Neural cell (in vitro differentiated cells): ENCODE results near the gene MRTFB. TPM values are rescaled to one million over a fixed set of nuclear protein-coding genes. Genes with fewer than 3 reads are reported as not detected.

ENCODE experiments used
- H2AFZ ChIP-seq: fragments of 200-600, 300-800 bp; sonication (generic), shearing (Covaris generic); 2 replicates; pipeline ENCODE4 v1.6.0; 2014; ENCODE audit warnings: low read depth, mild to moderate bottlenecking, antibody characterized with exemption, low read length, moderate library complexity
- H3F3A ChIP-seq: fragments of 200-600 bp; shearing (Covaris generic); 2 replicates; pipeline ENCODE4 v1.6.1; 2016; ENCODE audit warnings: mild to moderate bottlenecking, moderate library complexity, mixed read lengths, antibody characterized with exemption, low read length; ENCODE audit not compliant: insufficient read depth, poor library complexity, severe bottlenecking
- H3K27ac ChIP-seq: fragments of 200-600, 300-800 bp; sonication (generic), shearing (Covaris generic); 2 replicates; pipeline ENCODE4 v1.5.1; 2014; ENCODE audit warnings: mild to moderate bottlenecking, low read length, moderate library complexity
- H3K27me3 ChIP-seq: fragments of 300-800, 200-600 bp; sonication (generic), shearing (Covaris generic); 2 replicates; pipeline ENCODE4 v1.6.0; 2014; ENCODE audit warnings: mild to moderate bottlenecking, low read depth, low read length, moderate library complexity; ENCODE audit not compliant: insufficient read depth
- H3K36me3 ChIP-seq: fragments of 300-800, 200-600 bp; sonication (generic), shearing (Covaris generic); 2 replicates; pipeline ENCODE4 v1.5.1; 2014; ENCODE audit warnings: mild to moderate bottlenecking, antibody characterized with exemption, low read length, moderate library complexity; ENCODE audit not compliant: insufficient read depth
- H3K4me2 ChIP-seq: fragments of 300-800, 200-600 bp; sonication (generic), shearing (Covaris generic); 2 replicates; pipeline ENCODE4 v1.6.0; 2014; ENCODE audit warnings: mild to moderate bottlenecking, low read length
- H3K4me3 ChIP-seq: fragments of 300-800, 200-600 bp; sonication (generic), shearing (Covaris generic); 2 replicates; pipeline ENCODE4 v1.5.1; 2014; ENCODE audit warnings: mild to moderate bottlenecking, low read length, moderate library complexity
- H3K79me2 ChIP-seq: fragments of 200-600 bp; shearing (Covaris generic); replicated peaks from 2 replicates; pipeline ENCODE4 v1.6.0; 2014; ENCODE audit warnings: mild to moderate bottlenecking, low read length, moderate library complexity; ENCODE audit not compliant: insufficient read depth
- H3K9ac ChIP-seq: fragments of 300-800, 200-600 bp; sonication (generic), shearing (Covaris generic); 2 replicates; pipeline ENCODE4 v1.6.1; 2016; ENCODE audit warnings: mild to moderate bottlenecking, low read length, mixed read lengths
- H3K9me2 ChIP-seq: fragments of 200-600 bp; shearing (Covaris generic); 2 replicates; pipeline ENCODE4 v1.6.1; 2016; ENCODE audit warnings: mild to moderate bottlenecking, low read length, mixed read lengths; ENCODE audit not compliant: insufficient read depth
- H3K9me3 ChIP-seq: fragments of 200-600, 300-800 bp; sonication (generic), shearing (Covaris generic); 2 replicates; pipeline ENCODE4 v1.6.1; 2016; ENCODE audit warnings: mild to moderate bottlenecking, mixed run types, low read length, moderate library complexity, mixed read lengths
- H4K20me1 ChIP-seq: fragments of 200-600 bp; shearing (Covaris generic); 2 replicates; pipeline ENCODE4 v1.6.1; 2016; ENCODE audit warnings: mild to moderate bottlenecking, mixed run types; ENCODE audit not compliant: insufficient read depth
- EP300 ChIP-seq: fragments of 450-650 bp; conservative IDR thresholded peaks from 2 replicates; pipeline ENCODE4 v1.6.1; 2014; ENCODE audit warnings: antibody characterized with exemption, mild to moderate bottlenecking, moderate library complexity; ENCODE audit not compliant: poor library complexity, severe bottlenecking
- EZH2 ChIP-seq: fragments of 200-600, 300-800 bp; shearing (Covaris generic), sonication (generic); IDR thresholded peaks from 2 replicates; pipeline ENCODE4 v1.6.1; 2014; ENCODE audit warnings: antibody characterized with exemption, low read length, borderline replicate concordance, mild to moderate bottlenecking; ENCODE audit not compliant: insufficient read depth, poor library complexity, severe bottlenecking
- MXI1 ChIP-seq: fragments of 450-650 bp; conservative IDR thresholded peaks from 2 replicates; pipeline ENCODE4 v1.6.1; 2014; ENCODE audit warnings: antibody characterized with exemption, mild to moderate bottlenecking; ENCODE audit not compliant: poor library complexity, severe bottlenecking
- POLR2AphosphoS5 ChIP-seq: IDR thresholded peaks from 2 replicates; pipeline ENCODE4 v1.6.1; 2012
- RAD21 ChIP-seq: fragments of 450-650 bp; conservative IDR thresholded peaks from 2 replicates; pipeline ENCODE4 v1.6.1; 2014; ENCODE audit warnings: antibody characterized with exemption, mild to moderate bottlenecking, moderate library complexity
- SMC3 ChIP-seq: fragments of 450-650 bp; conservative IDR thresholded peaks from 2 replicates; pipeline ENCODE4 v1.6.1; 2014; ENCODE audit warnings: antibody characterized with exemption, mild to moderate bottlenecking, moderate library complexity; ENCODE audit not compliant: poor library complexity
- TAF1 ChIP-seq: IDR thresholded peaks from 2 replicates; pipeline ENCODE4 v1.6.1; 2012; ENCODE audit warnings: low read depth
- polyA plus RNA-seq: library from polyadenylated mRNA; depleted of rRNA; stranded (reverse); fragments of >200 nt; gene quantifications from 2 replicates; pipeline ENCODE4 v1.2.3, GENCODE V29; 2014
- TF ChIP-seq, protein P1 (sequence below): IDR thresholded peaks from 2 replicates; pipeline ENCODE4 v1.6.1; 2012; ENCODE audit warnings: borderline replicate concordance
- TF ChIP-seq, protein P2 (sequence below): fragments of 450-650 bp; IDR thresholded peaks from 2 replicates; pipeline ENCODE4 v1.5.1; 2014; ENCODE audit warnings: antibody characterized with exemption, mild to moderate bottlenecking, moderate library complexity; ENCODE audit not compliant: poor library complexity, severe bottlenecking

Gene MRTFB
- polyA plus RNA-seq, 1 donor from 2014 or later, result 18.6 TPM

GRCh38 chr16:14109782-14110727, 38.9 kb downstream of the MRTFB start:
- Histone ChIP-seq H3F3A (no peaks in the 10 kb centered on the region), H2AFZ (no peak overlapping the region), H3K4me2 (no peak overlapping the region), H3K4me3 (no peak overlapping the region), H3K27me3 (no peaks in the 10 kb centered on the region), H3K9me2 (no peaks in the 10 kb centered on the region), H3K79me2 (peaks cover 6% of the 10 kb centered on the region), H3K27ac (no peak overlapping the region), H3K9me3 (no peaks in the 10 kb centered on the region), H3K36me3 (no peaks in the 10 kb centered on the region), H4K20me1 (no peaks in the 10 kb centered on the region), H3K9ac (no peak overlapping the region)
- TF ChIP-seq MXI1 (no peak), EP300 (no peak), SMC3 (no peak), EZH2 (no peak), TAF1 (no peak), POLR2AphosphoS5 (no peak), RAD21 (no peak)
- TF ChIP-seq, protein P1, sequence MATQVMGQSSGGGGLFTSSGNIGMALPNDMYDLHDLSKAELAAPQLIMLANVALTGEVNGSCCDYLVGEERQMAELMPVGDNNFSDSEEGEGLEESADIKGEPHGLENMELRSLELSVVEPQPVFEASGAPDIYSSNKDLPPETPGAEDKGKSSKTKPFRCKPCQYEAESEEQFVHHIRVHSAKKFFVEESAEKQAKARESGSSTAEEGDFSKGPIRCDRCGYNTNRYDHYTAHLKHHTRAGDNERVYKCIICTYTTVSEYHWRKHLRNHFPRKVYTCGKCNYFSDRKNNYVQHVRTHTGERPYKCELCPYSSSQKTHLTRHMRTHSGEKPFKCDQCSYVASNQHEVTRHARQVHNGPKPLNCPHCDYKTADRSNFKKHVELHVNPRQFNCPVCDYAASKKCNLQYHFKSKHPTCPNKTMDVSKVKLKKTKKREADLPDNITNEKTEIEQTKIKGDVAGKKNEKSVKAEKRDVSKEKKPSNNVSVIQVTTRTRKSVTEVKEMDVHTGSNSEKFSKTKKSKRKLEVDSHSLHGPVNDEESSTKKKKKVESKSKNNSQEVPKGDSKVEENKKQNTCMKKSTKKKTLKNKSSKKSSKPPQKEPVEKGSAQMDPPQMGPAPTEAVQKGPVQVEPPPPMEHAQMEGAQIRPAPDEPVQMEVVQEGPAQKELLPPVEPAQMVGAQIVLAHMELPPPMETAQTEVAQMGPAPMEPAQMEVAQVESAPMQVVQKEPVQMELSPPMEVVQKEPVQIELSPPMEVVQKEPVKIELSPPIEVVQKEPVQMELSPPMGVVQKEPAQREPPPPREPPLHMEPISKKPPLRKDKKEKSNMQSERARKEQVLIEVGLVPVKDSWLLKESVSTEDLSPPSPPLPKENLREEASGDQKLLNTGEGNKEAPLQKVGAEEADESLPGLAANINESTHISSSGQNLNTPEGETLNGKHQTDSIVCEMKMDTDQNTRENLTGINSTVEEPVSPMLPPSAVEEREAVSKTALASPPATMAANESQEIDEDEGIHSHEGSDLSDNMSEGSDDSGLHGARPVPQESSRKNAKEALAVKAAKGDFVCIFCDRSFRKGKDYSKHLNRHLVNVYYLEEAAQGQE, result no peak
- TF ChIP-seq, protein P2, sequence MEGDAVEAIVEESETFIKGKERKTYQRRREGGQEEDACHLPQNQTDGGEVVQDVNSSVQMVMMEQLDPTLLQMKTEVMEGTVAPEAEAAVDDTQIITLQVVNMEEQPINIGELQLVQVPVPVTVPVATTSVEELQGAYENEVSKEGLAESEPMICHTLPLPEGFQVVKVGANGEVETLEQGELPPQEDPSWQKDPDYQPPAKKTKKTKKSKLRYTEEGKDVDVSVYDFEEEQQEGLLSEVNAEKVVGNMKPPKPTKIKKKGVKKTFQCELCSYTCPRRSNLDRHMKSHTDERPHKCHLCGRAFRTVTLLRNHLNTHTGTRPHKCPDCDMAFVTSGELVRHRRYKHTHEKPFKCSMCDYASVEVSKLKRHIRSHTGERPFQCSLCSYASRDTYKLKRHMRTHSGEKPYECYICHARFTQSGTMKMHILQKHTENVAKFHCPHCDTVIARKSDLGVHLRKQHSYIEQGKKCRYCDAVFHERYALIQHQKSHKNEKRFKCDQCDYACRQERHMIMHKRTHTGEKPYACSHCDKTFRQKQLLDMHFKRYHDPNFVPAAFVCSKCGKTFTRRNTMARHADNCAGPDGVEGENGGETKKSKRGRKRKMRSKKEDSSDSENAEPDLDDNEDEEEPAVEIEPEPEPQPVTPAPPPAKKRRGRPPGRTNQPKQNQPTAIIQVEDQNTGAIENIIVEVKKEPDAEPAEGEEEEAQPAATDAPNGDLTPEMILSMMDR, result no peak

GRCh38 chr16:14110728-14111251, 39.7 kb downstream of the MRTFB start:
- H3F3A ChIP-seq, result no peaks in the 10 kb centered on the region
- TF ChIP-seq POLR2AphosphoS5 (no peak), SMC3 (no peak), EZH2 (no peak), EP300 (no peak), RAD21 (no peak), TAF1 (no peak), MXI1 (no peak)
- TF ChIP-seq, protein P1, result no peak
- TF ChIP-seq, protein P2, result no peak
- H3K79me2 ChIP-seq, result peaks cover 8% of the 10 kb centered on the region
- H3K9me3 ChIP-seq, result no peaks in the 10 kb centered on the region
- H2AFZ ChIP-seq, result no peak overlapping the region
- no peaks in the 10 kb centered on the region for H3K9me2 ChIP-seq
- no peaks in the 10 kb centered on the region for H3K36me3 ChIP-seq
- no peaks in the 10 kb centered on the region for H3K27me3 ChIP-seq
- H3K9ac ChIP-seq, result no peak overlapping the region
- H3K4me3 ChIP-seq, result no peak overlapping the region
- no peaks in the 10 kb centered on the region for H4K20me1 ChIP-seq
- no peak overlapping the region for H3K4me2 ChIP-seq
- H3K27ac ChIP-seq, result no peak overlapping the region
